H1 (cell line): Measurements from ENCODE around the gene TTLL5. TPM values are rescaled to one million over a fixed set of nuclear protein-coding genes. Genes with fewer than 3 reads are reported as not detected.
A peak's percentile ranks its signal among the peaks of the same experiment; 100 is the strongest.

Experiments
- CTCF ChIA-PET: fragments of 300-600 bp; sonication (Branson Sonifier 250); formaldehyde crosslinking; loops from one replicate; lab custom pipeline; 2021; ENCODE audit not compliant: partially characterized antibody; lab: Charles Lee
- POLR2A ChIA-PET: fragments of 300-600 bp; sonication (Branson Sonifier 250); formaldehyde crosslinking; loops from one replicate; lab custom pipeline; 2021; ENCODE audit warnings: inconsistent platforms; ENCODE audit not compliant: partially characterized antibody; lab: Charles Lee
- DNase-seq, 2 experiments: peaks; one replicate each; pipeline versions ENCODE4 v3.0.0 to v3.0.0-alpha.2; 2010 to 2022; ENCODE audit warnings: low spot score in 2 of 2, low read depth in 1 of 2, mixed read lengths in 1 of 2
- FAIRE-seq: peaks from 2 replicates; lab custom pipeline; 2011; peaks lifted over from hg19 to GRCh38; lab: Jason Lieb, UNC
- H2AFZ ChIP-seq: 2 replicates; pipeline ENCODE4 v1.8.1; 2012; ENCODE audit warnings: low read length, inconsistent platforms
- H2AK5ac ChIP-seq: 2 replicates; pipeline ENCODE4 v1.6.1; 2013; ENCODE audit warnings: low read depth, low read length
- H2BK120ac ChIP-seq: replicated peaks from 2 replicates; pipeline ENCODE3; 2013; ENCODE audit warnings: low read depth, low read length, inconsistent platforms
- H2BK12ac ChIP-seq: 2 replicates; pipeline ENCODE4 v1.6.1; 2013; ENCODE audit warnings: low read depth, low read length
- H2BK15ac ChIP-seq: 2 replicates; pipeline ENCODE4 v1.6.1; 2013; ENCODE audit warnings: low read length
- H2BK20ac ChIP-seq: 2 replicates; pipeline ENCODE4 v1.6.1; 2013; ENCODE audit warnings: low read length
- H2BK5ac ChIP-seq: 2 replicates; pipeline ENCODE4 v1.6.1; 2013; ENCODE audit warnings: low read depth, low read length
- H3K14ac ChIP-seq: 2 replicates; pipeline ENCODE4 v1.6.1; 2013; ENCODE audit warnings: inconsistent platforms; ENCODE audit not compliant: insufficient read length
- H3K18ac ChIP-seq: 2 replicates; pipeline ENCODE4 v1.6.1; 2013; ENCODE audit warnings: low read length; ENCODE audit errors: extremely low read depth
- H3K23ac ChIP-seq: 2 replicates; pipeline ENCODE4 v1.6.1; 2013; ENCODE audit warnings: inconsistent platforms; ENCODE audit not compliant: insufficient read length
- H3K23me2 ChIP-seq: 2 replicates; pipeline ENCODE4 v1.6.1; 2013; ENCODE audit warnings: low read depth, low read length
- H3K27ac ChIP-seq: 2 replicates; pipeline ENCODE4 v1.6.1; 2011; ENCODE audit warnings: low read depth, low read length, inconsistent platforms
- H3K27me3 ChIP-seq, 4 experiments: replicated peaks in 1 of 4; 1 replicate in 1 of 4; 2 replicates in 3 of 4; pipeline versions ENCODE4 v1.6.1 to v1.8.1; 2011 to 2013; ENCODE audit warnings: low read length in 3 of 4, mild to moderate bottlenecking in 3 of 4, inconsistent platforms in 2 of 4, mixed read lengths in 2 of 4, moderate library complexity in 1 of 4; ENCODE audit not compliant: control insufficient read depth in 3 of 4, insufficient read depth in 3 of 4; ENCODE audit errors: extremely low read depth in 1 of 4
- H3K36me3 ChIP-seq, 4 experiments: 2 replicates each; pipeline versions ENCODE4 v1.6.1 to v1.8.1; 2011 to 2013; ENCODE audit warnings: mild to moderate bottlenecking in 4 of 4, low read length in 3 of 4, moderate library complexity in 2 of 4, control low read depth in 1 of 4, inconsistent platforms in 1 of 4; ENCODE audit not compliant: insufficient read depth in 4 of 4, control insufficient read depth in 2 of 4
- H3K4ac ChIP-seq: replicated peaks from 2 replicates; pipeline ENCODE3; 2013; ENCODE audit warnings: low read length, low read depth, mixed read lengths, inconsistent platforms; ENCODE audit not compliant: insufficient read length
- H3K4me1 ChIP-seq, 4 experiments: replicated peaks in 1 of 4; 1 replicate in 1 of 4; 2 replicates in 3 of 4; pipeline versions ENCODE4 v1.6.1 to v1.8.1; 2011 to 2013; ENCODE audit warnings: low read length in 3 of 4, inconsistent platforms in 2 of 4, mixed read lengths in 1 of 4; ENCODE audit not compliant: insufficient read depth in 4 of 4, control insufficient read depth in 3 of 4
- H3K4me2 ChIP-seq, 2 experiments: 2 replicates each; pipeline versions ENCODE4 v1.6.1 to v1.8.1; 2011 to 2013; ENCODE audit warnings: low read depth in 2 of 2, low read length in 2 of 2, control low read depth in 1 of 2, inconsistent platforms in 1 of 2, mild to moderate bottlenecking in 1 of 2; ENCODE audit not compliant: insufficient read depth in 1 of 2
- H3K4me3 ChIP-seq, 4 experiments: fragments of 200-600, 300-600 bp in 1 of 4; sonication (generic), shearing (Covaris generic), sonication (Bioruptor Twin) in 1 of 4; 2 replicates each; pipeline versions ENCODE4 v1.5.1 to v1.8.1; 2011 to 2016; ENCODE audit warnings: low read length in 4 of 4, low read depth in 3 of 4, control low read depth in 2 of 4, inconsistent platforms in 2 of 4, mild to moderate bottlenecking in 2 of 4, mixed read lengths in 1 of 4, moderate library complexity in 1 of 4; ENCODE audit not compliant: insufficient read depth in 2 of 4; ENCODE audit errors: extremely low read depth in 1 of 4
- H3K56ac ChIP-seq: replicated peaks from 2 replicates; pipeline ENCODE3; 2013; ENCODE audit warnings: low read depth, mild to moderate bottlenecking, mixed read lengths, low read length, inconsistent platforms; ENCODE audit not compliant: insufficient read length
- H3K79me1 ChIP-seq: 2 replicates; pipeline ENCODE4 v1.6.1; 2013; ENCODE audit warnings: low read depth, low read length, control low read depth
- H3K79me2 ChIP-seq, 2 experiments: 2 replicates each; pipeline versions ENCODE4 v1.6.1 to v1.8.1; 2012 to 2013; ENCODE audit warnings: low read length in 2 of 2, mild to moderate bottlenecking in 2 of 2, inconsistent platforms in 1 of 2; ENCODE audit not compliant: insufficient read depth in 2 of 2, control insufficient read depth in 1 of 2
- H3K9ac ChIP-seq, 4 experiments: replicated peaks in 1 of 4; 1 replicate in 1 of 4; 2 replicates in 3 of 4; pipeline versions ENCODE4 v1.6.1 to v1.8.1; 2011 to 2013; ENCODE audit warnings: low read depth in 3 of 4, low read length in 3 of 4, control low read depth in 2 of 4, mild to moderate bottlenecking in 2 of 4, moderate library complexity in 2 of 4, inconsistent platforms in 1 of 4; ENCODE audit errors: extremely low read depth in 1 of 4
- H3K9me3 ChIP-seq, 2 experiments: 2 replicates each; pipeline versions ENCODE4 v1.6.1 to v1.8.1; 2012 to 2013; ENCODE audit warnings: mild to moderate bottlenecking in 2 of 2, moderate library complexity in 2 of 2, control low read depth in 1 of 2, inconsistent platforms in 1 of 2, low read depth in 1 of 2, low read length in 1 of 2, mixed read lengths in 1 of 2; ENCODE audit not compliant: insufficient read depth in 2 of 2
- H4K20me1 ChIP-seq, 2 experiments: replicated peaks in 1 of 2; 2 replicates each; pipeline versions ENCODE3 to v1.8.1; 2011 to 2013; ENCODE audit warnings: inconsistent platforms in 2 of 2, low read length in 2 of 2, mild to moderate bottlenecking in 1 of 2; ENCODE audit not compliant: insufficient read depth in 2 of 2, control insufficient read depth in 1 of 2
- H4K5ac ChIP-seq: 2 replicates; pipeline ENCODE4 v1.6.1; 2013; ENCODE audit warnings: low read length, low read depth, mixed read lengths, inconsistent platforms; ENCODE audit not compliant: insufficient read length
- H4K8ac ChIP-seq: 2 replicates; pipeline ENCODE4 v1.8.0; 2013; ENCODE audit warnings: mild to moderate bottlenecking, moderate library complexity, low read length, inconsistent platforms; ENCODE audit not compliant: insufficient read depth; ENCODE audit errors: extremely low read depth
- H4K91ac ChIP-seq: replicated peaks from 2 replicates; pipeline ENCODE3; 2013; ENCODE audit warnings: low read length, mixed read lengths, inconsistent platforms; ENCODE audit not compliant: insufficient read length
- CREB1 ChIP-seq: IDR thresholded peaks from 2 replicates; pipeline ENCODE4 v1.6.1; 2012; ENCODE audit warnings: inconsistent platforms
- NANOG ChIP-seq: IDR thresholded peaks from 2 replicates; pipeline ENCODE4 v1.6.1; 2011; ENCODE audit warnings: low read length, low read depth, mild to moderate bottlenecking, inconsistent platforms; ENCODE audit not compliant: insufficient read depth, poor library complexity, severe bottlenecking
- RFX5 ChIP-seq: IDR thresholded peaks from 2 replicates; pipeline ENCODE4 v1.6.1; 2011; ENCODE audit warnings: low read depth, low read length, improper control_type of control experiment, borderline replicate concordance
- RNF2 ChIP-seq: fragments of 200-900, 300-1000 bp; sonication (generic); IDR thresholded peaks from 2 replicates; pipeline ENCODE4 v1.7.1; 2016; ENCODE audit warnings: borderline replicate concordance, low read depth, mild to moderate bottlenecking, antibody characterized with exemption, low read length; ENCODE audit not compliant: poor library complexity, severe bottlenecking; ENCODE audit errors: missing control alignments
- SIN3A ChIP-seq, 2 experiments: IDR thresholded peaks in 1 of 2; conservative IDR thresholded peaks in 1 of 2; 2 replicates each; pipeline ENCODE4 v1.6.1; 2011 to 2012; ENCODE audit warnings: low read length in 2 of 2, improper control_type of control experiment in 1 of 2, low read depth in 1 of 2, mild to moderate bottlenecking in 1 of 2
- SP1 ChIP-seq: IDR thresholded peaks from 2 replicates; pipeline ENCODE4 v1.6.1; 2011; ENCODE audit warnings: low read depth, low read length
- YY1 ChIP-seq: IDR thresholded peaks from 2 replicates; pipeline ENCODE4 v1.6.1; 2011; ENCODE audit warnings: low read depth, mild to moderate bottlenecking, low read length
- WGBS, 2 experiments: shearing (Covaris generic) in 1 of 2; methylation state at CpG; one replicate each; pipeline versions ENCODE4 v1.1.6 to v1.1.7; 2013 to 2015; ENCODE audit warnings: low lambda C conversion rate in 2 of 2, mixed read lengths in 2 of 2, inconsistent platforms in 1 of 2, low coverage in 1 of 2, missing lambda C conversion rate in 1 of 2; ENCODE audit not compliant: insufficient replicate concordance in 2 of 2, insufficient coverage in 1 of 2, insufficient read length in 1 of 2; ENCODE audit errors: extremely low coverage in 1 of 2, missing lambda C conversion rate in 1 of 2; 5-methylcytosine and 5-hydroxymethylcytosine counted together
- polyA plus RNA-seq, 7 experiments: library from polyadenylated mRNA; depleted of rRNA in 3 of 7; stranded (reverse) in 5 of 7; unstranded in 2 of 7; fragments of >200 nt in 5 of 7; fragments of 200-250 nt in 2 of 7; gene quantifications; 1 replicate in 5 of 7; 2 replicates in 1 of 7; 4 replicates in 1 of 7; pipeline versions ENCODE4 v1.2.1 to v1.2.3, GENCODE V29; 2011 to 2013; ENCODE audit warnings: missing spikeins in 2 of 7, mixed read lengths in 2 of 7
- total RNA-seq: library from RNA; stranded (reverse); fragmentation: NEBNext Ultra II Directional; extraction: Animal tissue kit (Norgen Biotek cat#: 25700); gene quantifications from 2 replicates; pipeline ENCODE4 v1.2.1, GENCODE V29; 2021
- TF ChIP-seq, protein P1 (sequence below), 3 experiments: IDR thresholded peaks; 1 replicate in 2 of 3; 2 replicates in 1 of 3; pipeline versions ENCODE4 v1.5.1 to v1.6.1; 2011; ENCODE audit warnings: low read length in 3 of 3, mild to moderate bottlenecking in 3 of 3, inconsistent platforms in 2 of 3, low read depth in 1 of 3, moderate library complexity in 1 of 3; ENCODE audit not compliant: insufficient read depth in 1 of 3; ENCODE audit errors: control extremely low read depth in 1 of 3

Gene TTLL5
- total and polyA plus RNA-seq, 2 of the 8 experiments (the other 6 are each of a cell fraction or from before 2014, with no cell fraction given), result 16.1 to 45.9 TPM

DNA sequence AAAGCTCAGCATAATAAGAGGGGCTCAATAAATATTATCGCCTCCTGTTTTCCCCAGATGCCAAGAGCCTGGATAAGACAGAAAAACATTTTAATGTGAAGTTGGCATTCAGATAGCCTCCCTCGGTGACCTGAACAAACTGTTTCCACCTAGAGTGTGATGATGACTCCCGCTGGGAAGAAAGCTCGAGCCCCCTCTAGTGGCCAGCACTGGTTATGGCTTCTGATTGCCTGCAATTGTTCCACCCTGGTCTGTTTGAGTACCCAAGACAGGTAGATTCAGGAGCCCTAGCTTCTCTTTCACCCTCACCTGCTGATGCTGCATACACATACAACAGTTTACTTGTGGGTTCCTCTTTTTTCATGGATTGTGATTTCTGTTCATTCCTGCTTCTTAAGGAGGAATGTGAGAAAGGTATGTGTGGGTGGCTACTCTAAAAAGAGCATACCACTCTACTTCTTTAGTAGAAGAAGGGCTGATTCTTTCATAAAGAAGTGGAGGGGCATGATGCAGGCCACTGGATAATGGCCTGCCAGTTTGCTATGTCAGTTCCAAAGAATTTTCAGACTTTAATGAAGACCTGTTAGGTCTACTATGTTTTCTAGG, 6.8 kb upstream of the TTLL5 start:
- no peaks in the 10 kb centered on the region for H3K4me1 ChIP-seq
- H3K36me3 ChIP-seq, result peaks cover 23 to 54% (median 39%) of the 10 kb centered on the region in 4 experiments
- H4K91ac ChIP-seq, result no peak overlapping the region
- peaks cover 2% of the 10 kb centered on the region in 2 experiments for H4K20me1 ChIP-seq
- H3K14ac ChIP-seq, result no peak overlapping the region
- H4K5ac ChIP-seq, result no peak overlapping the region
- no peaks in the 10 kb centered on the region for H3K27me3 ChIP-seq
- no peak overlapping the region for H3K23ac ChIP-seq
- H3K79me2 ChIP-seq, result peaks cover 0 to 15% of the 10 kb centered on the region in 2 experiments; a peak in 3 of 4 replicates
- H2BK20ac ChIP-seq, result no peak overlapping the region
- CTCF ChIA-PET, result interaction anchor here (0.6 to 13.7 kb wide), 42 partner anchors 8 to 1630 kb away, joined by 3 to 348 read pairs (median 5); partner anchors contain the start of genes BATF and FLVCR2
- POLR2A ChIA-PET, result interaction anchor here (0.6 to 4.1 kb wide), 8 partner anchors 9 to 263 kb away, joined by 3 to 19 read pairs (median 4); partner anchors contain the start of gene FLVCR2
- H3K4ac ChIP-seq, result no peak overlapping the region
- H3K4me2 ChIP-seq, result no peak overlapping the region
- H3K9ac ChIP-seq, result no peak overlapping the region
- no peaks in the 10 kb centered on the region for H3K23me2 ChIP-seq
- H2AK5ac ChIP-seq, result no peak overlapping the region
- H3K18ac ChIP-seq, result no peak overlapping the region
- no peak overlapping the region for H2BK12ac ChIP-seq
- H2BK5ac ChIP-seq, result no peak overlapping the region
- no peak overlapping the region for H3K4me3 ChIP-seq
- no peak overlapping the region for H3K56ac ChIP-seq
- FAIRE-seq (peak; percentile 60), DNase-seq (peak; percentile 64 to 95)
- 27% methylated on average over 4 of the region's 4 CpGs; no CpG with 5 or more reads in 1 of the 2 experiments for WGBS, 2 experiments
- no peak overlapping the region for H4K8ac ChIP-seq
- H2AFZ ChIP-seq, result no peak overlapping the region
- no peak overlapping the region for H2BK15ac ChIP-seq
- H3K27ac ChIP-seq, result no peak overlapping the region
- 0 out of 2 replicates have a peak, but pooled peaks cover 8% of the 10 kb centered on the region for H3K79me1 ChIP-seq
- H3K9me3 ChIP-seq, result no peaks in the 10 kb centered on the region
- H2BK120ac ChIP-seq, result no peak overlapping the region
- no peak for TF ChIP-seq SIN3A (conservative IDR thresholded peaks at IDR 0.05 in 1 of 2, IDR thresholded peaks at IDR 0.05 in 1 of 2; ENCODE audit: low read depth in 1 of 2, low read length in 2 of 2)
- TF ChIP-seq NANOG, result peak; percentile 62
- no peak for TF ChIP-seq RFX5
- peak; percentile 44; the same call in 1 of the 2 replicates for TF ChIP-seq CREB1
- no peak for TF ChIP-seq RNF2
- TF ChIP-seq, protein P1, sequence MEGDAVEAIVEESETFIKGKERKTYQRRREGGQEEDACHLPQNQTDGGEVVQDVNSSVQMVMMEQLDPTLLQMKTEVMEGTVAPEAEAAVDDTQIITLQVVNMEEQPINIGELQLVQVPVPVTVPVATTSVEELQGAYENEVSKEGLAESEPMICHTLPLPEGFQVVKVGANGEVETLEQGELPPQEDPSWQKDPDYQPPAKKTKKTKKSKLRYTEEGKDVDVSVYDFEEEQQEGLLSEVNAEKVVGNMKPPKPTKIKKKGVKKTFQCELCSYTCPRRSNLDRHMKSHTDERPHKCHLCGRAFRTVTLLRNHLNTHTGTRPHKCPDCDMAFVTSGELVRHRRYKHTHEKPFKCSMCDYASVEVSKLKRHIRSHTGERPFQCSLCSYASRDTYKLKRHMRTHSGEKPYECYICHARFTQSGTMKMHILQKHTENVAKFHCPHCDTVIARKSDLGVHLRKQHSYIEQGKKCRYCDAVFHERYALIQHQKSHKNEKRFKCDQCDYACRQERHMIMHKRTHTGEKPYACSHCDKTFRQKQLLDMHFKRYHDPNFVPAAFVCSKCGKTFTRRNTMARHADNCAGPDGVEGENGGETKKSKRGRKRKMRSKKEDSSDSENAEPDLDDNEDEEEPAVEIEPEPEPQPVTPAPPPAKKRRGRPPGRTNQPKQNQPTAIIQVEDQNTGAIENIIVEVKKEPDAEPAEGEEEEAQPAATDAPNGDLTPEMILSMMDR (IDR thresholded peaks at IDR 0.05; ENCODE audit: control extremely low read depth in 1 of 3, insufficient read depth in 1 of 3, low read depth in 1 of 3, low read length in 3 of 3), result peak; percentile 91 to 99 (median 94)
- 0 out of 2 replicates have a peak, but pooled peaks have one; percentile 27 for TF ChIP-seq YY1
- TF ChIP-seq SP1, result no peak
